ENCODE data around the gene CADPS2. TPM values are rescaled to one million over a fixed set of nuclear protein-coding genes. Genes with fewer than 3 reads are reported as not detected.

CADPS2 gene
- total and polyA plus RNA-seq, 7 donors: 1.5 to 3.6 (median 2.1) TPM

GRCh38 chr7:122717356-122718089, 168.7 kb downstream of the CADPS2 start:
- Histone ChIP-seq H3K4me1 (no peaks in the 10 kb centered on the region), H3K4me3 (no peak overlapping the region), H3K36me3 (ENCODE audit: insufficient read depth in 1 of 2, low read depth in 1 of 2) (no peaks in the 10 kb centered on the region), H3K27me3 (ENCODE audit: insufficient read depth in 3 of 3, low read length in 2 of 3) (no peaks in the 10 kb centered on the region), H3K9me3 (no peaks in the 10 kb centered on the region), H3K27ac (no peak overlapping the region)
- intact Hi-C loops (cut with DNase I): no loop called here
- 91 to 95% (median 93%) methylated on average over 6 of the region's 6 CpGs for WGBS, 3 donors
- TF ChIP-seq, protein P1, sequence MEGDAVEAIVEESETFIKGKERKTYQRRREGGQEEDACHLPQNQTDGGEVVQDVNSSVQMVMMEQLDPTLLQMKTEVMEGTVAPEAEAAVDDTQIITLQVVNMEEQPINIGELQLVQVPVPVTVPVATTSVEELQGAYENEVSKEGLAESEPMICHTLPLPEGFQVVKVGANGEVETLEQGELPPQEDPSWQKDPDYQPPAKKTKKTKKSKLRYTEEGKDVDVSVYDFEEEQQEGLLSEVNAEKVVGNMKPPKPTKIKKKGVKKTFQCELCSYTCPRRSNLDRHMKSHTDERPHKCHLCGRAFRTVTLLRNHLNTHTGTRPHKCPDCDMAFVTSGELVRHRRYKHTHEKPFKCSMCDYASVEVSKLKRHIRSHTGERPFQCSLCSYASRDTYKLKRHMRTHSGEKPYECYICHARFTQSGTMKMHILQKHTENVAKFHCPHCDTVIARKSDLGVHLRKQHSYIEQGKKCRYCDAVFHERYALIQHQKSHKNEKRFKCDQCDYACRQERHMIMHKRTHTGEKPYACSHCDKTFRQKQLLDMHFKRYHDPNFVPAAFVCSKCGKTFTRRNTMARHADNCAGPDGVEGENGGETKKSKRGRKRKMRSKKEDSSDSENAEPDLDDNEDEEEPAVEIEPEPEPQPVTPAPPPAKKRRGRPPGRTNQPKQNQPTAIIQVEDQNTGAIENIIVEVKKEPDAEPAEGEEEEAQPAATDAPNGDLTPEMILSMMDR (IDR thresholded peaks at IDR 0.05): no peak
- ATAC-seq (no peak), DNase-seq (no peak)

DNA sequence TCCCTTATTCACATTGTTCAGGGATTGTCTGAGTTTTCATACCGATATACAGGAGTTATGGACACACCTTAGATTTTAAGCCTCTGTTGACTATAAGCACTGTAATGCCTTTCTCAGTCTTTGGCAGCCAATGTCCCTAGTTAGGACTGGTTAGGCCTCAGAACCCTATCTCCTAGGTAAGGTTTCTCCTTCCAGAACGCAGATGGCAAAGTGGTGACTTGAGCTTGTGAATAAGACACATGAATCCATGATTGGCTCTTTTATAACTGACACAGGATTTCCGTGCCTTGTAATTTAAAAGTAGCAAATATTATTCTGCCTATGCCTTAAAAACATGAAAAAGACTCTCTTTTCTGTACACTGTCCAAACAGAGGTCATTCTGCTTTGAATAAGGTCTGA, 171.1 kb downstream of the CADPS2 start:
- DNase-seq (no peak), ATAC-seq (no peak)
- intact Hi-C loops (cut with DNase I): no loop called here
- no peak overlapping the region for H3K4me3 ChIP-seq
- no peaks in the 10 kb centered on the region for H3K36me3 ChIP-seq (ENCODE audit: insufficient read depth in 1 of 2, low read depth in 1 of 2)
- H3K9me3 ChIP-seq: no peaks in the 10 kb centered on the region
- H3K4me1 ChIP-seq: no peaks in the 10 kb centered on the region
- 90 to 98% (median 92%) methylated on average over 3 of the region's 3 CpGs for WGBS, 3 donors
- no peak overlapping the region for H3K27ac ChIP-seq
- TF ChIP-seq, protein P1 (IDR thresholded peaks at IDR 0.05): no peak
- no peaks in the 10 kb centered on the region for H3K27me3 ChIP-seq (ENCODE audit: insufficient read depth in 3 of 3, low read length in 2 of 3)

- H3K4me1 ChIP-seq: no peaks in the 10 kb centered on the region
- ATAC-seq (no peak), DNase-seq (no peak)
- intact Hi-C loops (cut with DNase I): no loop called here
- WGBS, 3 donors: 58 to 78% (median 58%) methylated on average over 1 of the region's 1 CpG
- TF ChIP-seq, protein P1 (IDR thresholded peaks at IDR 0.05): no peak
- H3K27me3 ChIP-seq (ENCODE audit: insufficient read depth in 3 of 3, low read length in 2 of 3): no peaks in the 10 kb centered on the region
- H3K27ac ChIP-seq: no peak overlapping the region
- H3K4me3 ChIP-seq: no peak overlapping the region
- no peaks in the 10 kb centered on the region for H3K9me3 ChIP-seq
- no peaks in the 10 kb centered on the region for H3K36me3 ChIP-seq (ENCODE audit: insufficient read depth in 1 of 2, low read depth in 1 of 2)
Measured at GRCh38 chr7:122710916-122711315, 175.3 kb downstream of the CADPS2 start.

DNA sequence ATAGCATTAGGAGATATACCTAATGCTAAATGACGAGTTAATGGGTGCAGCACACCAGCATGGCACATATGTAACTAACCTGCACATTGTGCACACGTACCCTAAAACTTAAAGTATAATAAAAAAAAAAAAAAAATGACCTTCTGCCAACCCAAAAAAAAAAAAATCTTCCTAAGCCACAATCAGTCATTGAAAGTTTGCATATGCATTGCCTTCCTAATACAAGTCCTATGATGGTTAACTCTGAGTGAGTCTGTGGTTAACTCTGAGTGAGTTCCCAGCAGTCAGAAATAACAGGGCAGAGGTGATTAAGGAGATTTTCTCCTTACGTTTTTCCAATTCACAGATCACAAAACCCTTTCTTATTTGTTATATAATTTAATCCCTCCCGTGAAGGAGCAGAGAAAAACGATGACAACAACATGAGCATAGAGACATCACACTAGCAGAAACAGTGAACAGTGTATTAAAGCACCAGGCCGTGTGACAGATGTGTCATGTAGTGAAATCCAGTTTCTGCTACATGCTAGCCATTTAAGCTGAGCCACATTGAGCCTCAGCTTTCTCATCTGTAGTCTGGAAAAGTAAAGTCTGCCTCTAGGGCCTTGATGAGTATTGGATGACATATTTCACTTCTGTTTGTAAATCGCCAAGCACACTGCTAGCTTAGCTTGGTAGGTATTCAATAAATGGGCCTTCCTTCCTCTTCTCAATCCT, 176.2 kb downstream of the CADPS2 start:
- 74 to 83% (median 75%) methylated on average over 7 of the region's 7 CpGs for WGBS, 3 donors
- H3K4me1 ChIP-seq: no peaks in the 10 kb centered on the region
- intact Hi-C loops (cut with DNase I): no loop called here
- H3K4me3 ChIP-seq: no peak overlapping the region
- DNase-seq (no peak), ATAC-seq (no peak)
- no peaks in the 10 kb centered on the region for H3K27me3 ChIP-seq (ENCODE audit: insufficient read depth in 3 of 3, low read length in 2 of 3)
- H3K9me3 ChIP-seq: no peaks in the 10 kb centered on the region
- H3K36me3 ChIP-seq (ENCODE audit: insufficient read depth in 1 of 2, low read depth in 1 of 2): no peaks in the 10 kb centered on the region
- TF ChIP-seq, protein P1 (IDR thresholded peaks at IDR 0.05): no peak
- H3K27ac ChIP-seq: no peak overlapping the region

All from psoas muscle (tissue), 8 donors.